B cell (primary cell): ENCODE measurements around the gene CD72. TPM values are rescaled to one million over a fixed set of nuclear protein-coding genes. Genes with fewer than 3 reads are reported as not detected.

Experiments used
- ATAC-seq: fragments of 200-7000 bp; cut with Tn5 transposase; one replicate; pipeline ENCODE4 v1.10.0; 2021; ENCODE audit warnings: low read depth, mild to moderate bottlenecking, moderate number of reproducible peaks, moderate library complexity
- CTCF ChIA-PET: fragments of 350-600 bp; sonication (Branson Sonifier 250); formaldehyde crosslinking; loops from one replicate; lab custom pipeline; 2021; ENCODE audit warnings: antibody characterized with exemption, inconsistent platforms; lab: Charles Lee
- POLR2A ChIA-PET: fragments of 350-600 bp; sonication (Branson Sonifier 250); formaldehyde crosslinking; loops from one replicate; lab custom pipeline; 2021; ENCODE audit warnings: antibody characterized with exemption; lab: Charles Lee
- DNase-seq: peaks from one replicate; pipeline ENCODE4 v3.0.0; 2013
- H2AFZ ChIP-seq: 2 replicates; pipeline ENCODE4 v1.6.1; 2012; ENCODE audit warnings: mild to moderate bottlenecking, low read depth, low read length; ENCODE audit not compliant: insufficient read depth, poor library complexity, severe bottlenecking
- H3K27ac ChIP-seq, 2 donors: 1 replicate in 1 of 2; 2 replicates in 1 of 2; pipeline ENCODE4 v1.5.1; 2012 to 2013; ENCODE audit warnings: low read length in 2 of 2, mild to moderate bottlenecking in 2 of 2, moderate library complexity in 1 of 2
- H3K27me3 ChIP-seq, 4 experiments: fragments of 200-600 bp in 1 of 4; sonication (generic) in 1 of 4; replicated peaks in 1 of 4; 1 replicate in 2 of 4; 2 replicates in 2 of 4; pipeline versions ENCODE4 v1.6.1 to v1.7.0; 2013 to 2016; ENCODE audit warnings: low read length in 3 of 4, mild to moderate bottlenecking in 2 of 4, mixed read lengths in 1 of 4, moderate library complexity in 1 of 4; ENCODE audit not compliant: insufficient read depth in 4 of 4, control insufficient read depth in 3 of 4; ENCODE audit errors: control extremely low read depth in 1 of 4
- H3K36me3 ChIP-seq, 2 experiments: replicated peaks in 1 of 2; 1 replicate in 1 of 2; 2 replicates in 1 of 2; pipeline versions ENCODE4 v1.6.1 to v1.7.1; 2013; ENCODE audit warnings: low read length in 1 of 2; ENCODE audit not compliant: insufficient read depth in 2 of 2, control insufficient read depth in 1 of 2; ENCODE audit errors: control extremely low read depth in 1 of 2, extremely low read depth in 1 of 2
- H3K4me1 ChIP-seq, 2 donors: fragments of 200-600 bp in 1 of 2; sonication (generic) in 1 of 2; 1 replicate in 1 of 2; 2 replicates in 1 of 2; pipeline versions ENCODE4 v1.5.1 to v1.6.1; 2013 to 2017; ENCODE audit warnings: low read length in 2 of 2; ENCODE audit not compliant: control insufficient read depth in 2 of 2, insufficient read depth in 2 of 2
- H3K4me2 ChIP-seq: replicated peaks from 2 replicates; pipeline ENCODE3; 2012; ENCODE audit warnings: mild to moderate bottlenecking, low read depth, low read length; ENCODE audit not compliant: poor library complexity, severe bottlenecking
- H3K4me3 ChIP-seq, 5 experiments: fragments of 200-600 bp in 1 of 5; sonication (generic) in 1 of 5; 1 replicate in 3 of 5; 2 replicates in 2 of 5; pipeline versions ENCODE4 v1.5.1 to v1.7.0; 2011 to 2016; ENCODE audit warnings: low read length in 4 of 5, mild to moderate bottlenecking in 4 of 5, low read depth in 2 of 5, control low read depth in 1 of 5, moderate library complexity in 1 of 5; ENCODE audit not compliant: insufficient read depth in 1 of 5; ENCODE audit errors: control extremely low read depth in 1 of 5, extremely low read depth in 1 of 5
- H3K79me2 ChIP-seq: fragments of 200-600 bp; sonication (generic); one replicate; pipeline ENCODE4 v1.6.0; 2016; ENCODE audit warnings: low read length; ENCODE audit not compliant: control insufficient read depth, insufficient read depth
- H3K9ac ChIP-seq: fragments of 200-600 bp; sonication (generic); 2 replicates; pipeline ENCODE4 v1.6.1; 2017; ENCODE audit warnings: mild to moderate bottlenecking, low read length, moderate library complexity
- H3K9me3 ChIP-seq, 3 donors: one replicate each; pipeline versions ENCODE4 v1.6.1 to v1.7.1; 2013; ENCODE audit warnings: low read length in 2 of 3; ENCODE audit not compliant: control insufficient read depth in 2 of 3, insufficient read depth in 1 of 3; ENCODE audit errors: control extremely low read depth in 1 of 3
- H4K20me1 ChIP-seq: 2 replicates; pipeline ENCODE4 v1.6.0; 2012; ENCODE audit warnings: mild to moderate bottlenecking, low read length; ENCODE audit not compliant: insufficient read depth, control insufficient read depth, poor library complexity, severe bottlenecking
- H3K27ac Mint-ChIP-seq: one replicate; pipeline ENCODE4 v1.8.0; 2021; ENCODE audit warnings: mixed read lengths
- H3K27me3 Mint-ChIP-seq: one replicate; pipeline ENCODE4 v1.8.0; 2021; ENCODE audit warnings: mixed read lengths
- H3K4me1 Mint-ChIP-seq: one replicate; pipeline ENCODE4 v1.8.0; 2021; ENCODE audit warnings: mixed read lengths
- H3K4me3 Mint-ChIP-seq: one replicate; pipeline ENCODE4 v1.8.0; 2021; ENCODE audit warnings: mixed read lengths
- H3K9me3 Mint-ChIP-seq: one replicate; pipeline ENCODE4 v1.8.0; 2022; ENCODE audit warnings: mixed read lengths; ENCODE audit not compliant: insufficient read depth
- EZH2 ChIP-seq: IDR thresholded peaks from 2 replicates; pipeline ENCODE4 v1.6.1; 2012; ENCODE audit warnings: borderline replicate concordance, low read depth, mild to moderate bottlenecking, moderate library complexity, low read length; ENCODE audit not compliant: insufficient read depth, poor library complexity, severe bottlenecking
- WGBS: methylation state at CpG from one replicate; pipeline ENCODE4 v1.1.5; 2013; ENCODE audit warnings: missing lambda C conversion rate; ENCODE audit not compliant: insufficient coverage; 5-methylcytosine and 5-hydroxymethylcytosine counted together
- intact Hi-C: fragments of 100-400 bp; cut with micrococcal nuclease; formaldehyde crosslinking; loops from one replicate; pipeline ENCODE4 v1.10.0; 2022
- polyA plus RNA-seq: library from polyadenylated mRNA; depleted of rRNA; stranded (reverse); fragments of >200 nt; gene quantifications from 2 replicates; pipeline ENCODE4 v1.2.3, GENCODE V29; 2012
- total RNA-seq, 2 donors: library from RNA; stranded (reverse); fragments of 120-200 nt in 1 of 2; gene quantifications; 1 replicate in 1 of 2; 2 replicates in 1 of 2; pipeline versions ENCODE4 v1.2.3 to v1.2.4, GENCODE V29; 2013 to 2022
- TF ChIP-seq, protein P1 (sequence below): fragments of 200-600 bp; IDR thresholded peaks from one replicate; pipeline ENCODE4 v1.8.0; 2022; ENCODE audit warnings: antibody characterized with exemption, mild to moderate bottlenecking

Gene CD72
- total and polyA plus RNA-seq, 2 donors (not counting 1 experiment from before 2014, with no cell fraction given), result 94.6 to 436 TPM

DNA sequence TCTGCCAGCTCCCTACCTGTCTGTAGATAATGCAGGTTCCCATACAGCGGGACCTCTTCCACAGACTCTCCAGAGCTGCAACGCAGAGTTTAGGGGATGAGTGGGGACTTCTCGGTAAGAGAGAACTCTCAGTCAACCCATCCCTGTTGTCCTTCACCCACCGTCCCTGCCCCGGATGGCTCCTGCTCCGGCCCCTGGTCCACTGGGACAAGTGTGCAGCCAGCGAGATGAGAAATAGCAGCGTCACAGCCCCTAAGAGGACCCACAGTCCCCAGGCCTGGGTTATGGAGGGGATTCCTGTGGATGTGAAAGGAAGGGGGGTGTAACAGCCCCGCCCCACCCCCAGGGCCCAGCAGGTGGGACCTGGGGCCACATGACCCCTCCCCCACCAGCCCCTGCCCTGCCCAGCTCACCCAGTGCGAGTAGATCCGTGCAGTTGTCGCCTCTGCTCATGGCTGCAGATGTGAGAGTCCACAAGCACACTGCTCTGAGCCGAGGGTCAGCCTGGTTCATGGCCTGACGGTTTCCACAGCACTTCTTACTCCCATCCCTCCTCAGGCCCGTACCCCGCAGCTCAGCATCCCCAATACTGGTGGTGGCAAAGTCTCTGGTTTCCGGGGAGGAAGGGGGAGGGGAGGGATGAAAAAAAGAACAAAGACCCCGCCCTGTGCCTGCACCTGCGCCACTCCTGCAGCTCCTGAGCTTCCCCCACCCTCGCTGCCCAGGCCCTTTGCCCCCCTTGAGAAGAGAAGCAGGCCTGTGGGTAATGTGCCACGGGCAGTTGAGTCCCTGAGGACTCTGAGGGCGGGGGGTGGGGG lies 32.3 kb upstream of the CD72 start, which contains the start of gene SIT1:
Gene SIT1, minus strand, starts transcription at position 591 of the 818 bp plus-strand sequence. Its CDS starts 78 bp downstream, at position 513.
- peak; percentile 57 for DNase-seq
- Histone ChIP-seq H3K4me3 (peak within 1 kb of the TSS; percentile 38 to 75 (median 65)), H3K79me2 (peaks cover 19% of the 10 kb centered on the region), H3K27ac (peak within 1 kb of the TSS; percentile 67 to 95), H3K36me3 (peaks cover 0 to 5% of the 10 kb centered on the region in 2 experiments), H3K4me1 (peaks cover 46 to 61% of the 10 kb centered on the region in 2 donors), H3K9ac (peak within 1 kb of the TSS; percentile 70), H2AFZ (peak within 1 kb of the TSS; percentile 68), H3K27me3 (no peaks in the 10 kb centered on the region), H3K4me2 (peak within 1 kb of the TSS; percentile 93), H4K20me1 (no peaks in the 10 kb centered on the region), H3K9me3 (no peaks in the 10 kb centered on the region)
- Mint-ChIP-seq H3K9me3 (no peaks in the 10 kb centered on the region), H3K4me3 (peak within 1 kb of the TSS; percentile 97), H3K27me3 (no peaks in the 10 kb centered on the region), H3K4me1 (peaks cover 66% of the 10 kb centered on the region), H3K27ac (peak within 1 kb of the TSS; percentile 97)
- POLR2A ChIA-PET, result interaction anchor here (0.7 to 9.7 kb wide), 4 partner anchors 7 to 537 kb away, joined by 3 to 114 read pairs (median 38); partner anchors contain the start of genes CCDC107, CD72 and RMRP
- peak; percentile 4 for ATAC-seq
- CTCF ChIA-PET, result interaction anchor here (0.8 to 15.0 kb wide), 8 partner anchors 10 to 81 kb away, joined by 3 to 357 read pairs (median 11); partner anchors contain the start of genes ARHGEF39, CCDC107, CD72 and CREB3
- no peak for TF ChIP-seq EZH2
- TF ChIP-seq, protein P1, sequence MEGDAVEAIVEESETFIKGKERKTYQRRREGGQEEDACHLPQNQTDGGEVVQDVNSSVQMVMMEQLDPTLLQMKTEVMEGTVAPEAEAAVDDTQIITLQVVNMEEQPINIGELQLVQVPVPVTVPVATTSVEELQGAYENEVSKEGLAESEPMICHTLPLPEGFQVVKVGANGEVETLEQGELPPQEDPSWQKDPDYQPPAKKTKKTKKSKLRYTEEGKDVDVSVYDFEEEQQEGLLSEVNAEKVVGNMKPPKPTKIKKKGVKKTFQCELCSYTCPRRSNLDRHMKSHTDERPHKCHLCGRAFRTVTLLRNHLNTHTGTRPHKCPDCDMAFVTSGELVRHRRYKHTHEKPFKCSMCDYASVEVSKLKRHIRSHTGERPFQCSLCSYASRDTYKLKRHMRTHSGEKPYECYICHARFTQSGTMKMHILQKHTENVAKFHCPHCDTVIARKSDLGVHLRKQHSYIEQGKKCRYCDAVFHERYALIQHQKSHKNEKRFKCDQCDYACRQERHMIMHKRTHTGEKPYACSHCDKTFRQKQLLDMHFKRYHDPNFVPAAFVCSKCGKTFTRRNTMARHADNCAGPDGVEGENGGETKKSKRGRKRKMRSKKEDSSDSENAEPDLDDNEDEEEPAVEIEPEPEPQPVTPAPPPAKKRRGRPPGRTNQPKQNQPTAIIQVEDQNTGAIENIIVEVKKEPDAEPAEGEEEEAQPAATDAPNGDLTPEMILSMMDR, result no peak
- intact Hi-C loops, result no loop called here
- WGBS, result 14% methylated on average over 5 of the region's 22 CpGs
